GOT3 (cell line): Measurements from ENCODE around the gene KCNMA1.

ENCODE experiments used
- DNase-seq: peaks from one replicate; lab custom pipeline; 2025; ENCODE audit warnings: mixed read lengths; lab: John Stamatoyannopoulos, UW

KCNMA1 gene

GRCh38 chr10:77297393-77297739 is 340.2 kb downstream of the KCNMA1 start:
- no peak for DNase-seq

GRCh38 chr10:77296534-77297392 is 340.8 kb downstream of the KCNMA1 start:
- DNase-seq, result no peak

- DNase-seq, result no peak
Observed at GRCh38 chr10:77293773-77294172, 343.8 kb downstream of the KCNMA1 start.

GRCh38 chr10:77293347-77293746 is 344.3 kb downstream of the KCNMA1 start:
- DNase-seq, result no peak

- no peak for DNase-seq
Observed at GRCh38 chr10:77291596-77292505, 345.8 kb downstream of the KCNMA1 start.

GRCh38 chr10:77290528-77291155 is 347.0 kb downstream of the KCNMA1 start:
- no peak for DNase-seq

- no peak for DNase-seq
Observed at GRCh38 chr10:77289790-77290189, 347.8 kb downstream of the KCNMA1 start.

- no peak for DNase-seq
Observed at GRCh38 chr10:77289027-77289501, 348.5 kb downstream of the KCNMA1 start.

GRCh38 chr10:77287647-77288120 is 349.9 kb downstream of the KCNMA1 start:
- DNase-seq, result no peak

GRCh38 chr10:77286531-77287508 is 350.8 kb downstream of the KCNMA1 start:
- no peak for DNase-seq

- no peak for DNase-seq
Observed at GRCh38 chr10:77285529-77286182, 352.0 kb downstream of the KCNMA1 start.

GRCh38 chr10:77284797-77285196 is 352.8 kb downstream of the KCNMA1 start:
- DNase-seq, result no peak

GRCh38 chr10:77283326-77283725 is 354.3 kb downstream of the KCNMA1 start:
- no peak for DNase-seq

GRCh38 chr10:77282163-77282562 is 355.4 kb downstream of the KCNMA1 start:
- DNase-seq, result no peak

- no peak for DNase-seq
Observed at GRCh38 chr10:77281719-77282118, 355.9 kb downstream of the KCNMA1 start.

GRCh38 chr10:77279207-77279606 is 358.4 kb downstream of the KCNMA1 start:
- no peak for DNase-seq

GRCh38 chr10:77274046-77274795 is 363.4 kb downstream of the KCNMA1 start:
- DNase-seq, result no peak

- no peak for DNase-seq
Observed at GRCh38 chr10:77269163-77269562, 368.4 kb downstream of the KCNMA1 start.

- DNase-seq, result no peak
Observed at GRCh38 chr10:77268721-77269120, 368.9 kb downstream of the KCNMA1 start.
